Heart right ventricle (tissue), 16 donors: ENCODE results near the gene ATP2A1. TPM values are rescaled to one million over a fixed set of nuclear protein-coding genes. Genes with fewer than 3 reads are reported as not detected.

Experiments
- ATAC-seq, 8 donors: fragments of 200-7000 bp; cut with Tn5 transposase; one replicate each; pipeline ENCODE4 v1.9.1; 2020; ENCODE audit warnings: mild to moderate bottlenecking in 8 of 8, moderate library complexity in 8 of 8, moderate number of reproducible peaks in 1 of 8
- DNase-seq, 2 donors: peaks; one replicate each; pipeline ENCODE4 v3.0.0-alpha.2; 2020
- H3K27ac ChIP-seq, 10 donors: fragments of 200-600 bp; sonication (generic) in 2 of 10; one replicate each; pipeline versions ENCODE4 v1.5.0 to v1.8.0; 2020 to 2022; ENCODE audit warnings: mild to moderate bottlenecking in 3 of 10
- H3K27me3 ChIP-seq, 7 donors: fragments of 200-600 bp; one replicate each; pipeline ENCODE4 v1.8.0; 2021 to 2022; ENCODE audit warnings: mild to moderate bottlenecking in 2 of 7
- H3K36me3 ChIP-seq, 9 donors: fragments of 200-600 bp; sonication (generic) in 1 of 9; one replicate each; pipeline versions ENCODE4 v1.5.0 to v1.8.0; 2020 to 2022; ENCODE audit warnings: mild to moderate bottlenecking in 2 of 9
- H3K4me1 ChIP-seq, 9 donors: fragments of 200-600 bp; sonication (generic) in 1 of 9; one replicate each; pipeline versions ENCODE4 v1.5.0 to v1.8.0; 2020 to 2022; ENCODE audit warnings: mild to moderate bottlenecking in 4 of 9
- H3K4me3 ChIP-seq, 10 donors: fragments of 200-600 bp; sonication (generic) in 2 of 10; one replicate each; pipeline versions ENCODE4 v1.5.0 to v1.8.0; 2020 to 2022; ENCODE audit warnings: mild to moderate bottlenecking in 7 of 10, moderate library complexity in 2 of 10
- H3K9me3 ChIP-seq, 11 donors: fragments of 200-600 bp in 10 of 11; sonication (generic) in 2 of 11; one replicate each; pipeline versions ENCODE4 v1.5.0 to v1.8.0; 2013 to 2022; ENCODE audit warnings: mild to moderate bottlenecking in 2 of 11, control low read depth in 1 of 11, moderate library complexity in 1 of 11
- CTCF ChIP-seq, 9 donors: fragments of 200-600 bp; sonication (generic) in 2 of 9; IDR thresholded peaks; one replicate each; pipeline versions ENCODE4 v1.5.0 to v1.8.0; 2021 to 2022; ENCODE audit warnings: antibody characterized with exemption in 9 of 9, mild to moderate bottlenecking in 5 of 9, moderate library complexity in 1 of 9
- WGBS, 2 donors: extraction: QIAGEN DNeasy Blood & Tissue Kit; methylation state at CpG; one replicate each; pipeline ENCODE4 v1.1.7; 2013; ENCODE audit warnings: inconsistent platforms in 1 of 2; 5-methylcytosine and 5-hydroxymethylcytosine counted together
- intact Hi-C, 10 donors: fragments of 100-400 bp; cut with DNase I; formaldehyde crosslinking; loops; one replicate each; pipeline versions ENCODE4 v1.11.1 to v1.14.2; 2022
- polyA plus RNA-seq, 2 donors: library from polyadenylated mRNA; stranded (reverse); fragments of 200-250 nt; gene quantifications; one replicate each; pipeline ENCODE4 v1.2.3, GENCODE V29; 2013
- total RNA-seq, 10 donors: library from RNA; stranded (reverse); fragmentation: NEBNext Ultra II Directional in 3 of 10; extraction: Animal tissue kit (Norgen Biotek cat#: 25700) in 3 of 10; gene quantifications; one replicate each; pipeline versions ENCODE4 v1.2.1 to v1.2.4, GENCODE V29; 2021 to 2023
- donor health status: Arrhythmogenic right ventricular cardiomyopathy.
- donor health status: ischemic (EF 13 %, LVEDD 7.1; RV severe dilation, severe dysfunction).
- donor health status: healthy with polysubstance abuse.
- donor health status: DM: no; HTN: yes; CAD: no.
- donor health status: DM: no; HTN: no; CAD: no.
- donor health status: ischemic (EF 25% LVEDD 6.9; RV normal size, moderate dysfunction).
- donor health status: ischemic (EF 25% LVEDD 5.7; RV mildly dilated, moderate dysfunction).
- donor health status: healthy.
- donor health status: DM: yes; HTN: yes; CAD: no.
- donor health status: Ischemic cardiomyopathy.
- donor health status: ischemic (EF 35%, LVEDD 5.7; RV mildly dilated, moderate dysfunction).
- donor health status: nonischemic (EF 11% LVEDD 7.7; RV severe dilation, severe dysfunction).
- donor health status: DM: yes; HTN: yes; CAD: no.
- donor health status: PGD.
- donor health status: ischemic (EF 29% LVEDD 5.4; RV normal size, mild dysfunction).
- donor health status: nonischemic (EF 23%, LVEDD 6.1; RV moderate dilation, normal function).

Gene ATP2A1
- total and polyA plus RNA-seq, 12 donors: 0.13 to 1.0 (median 0.23) TPM

GRCh38 chr16:28875134-28876018 is 2.9 kb upstream of the ATP2A1 start:
- Histone ChIP-seq H3K4me1 (peaks cover 0 to 15% (median 11%) of the 10 kb centered on the region in 9 donors), H3K27ac (no peak overlapping the region)
- DNase-seq: no peak

GRCh38 chr16:28876019-28876659 is 2.1 kb upstream of the ATP2A1 start:
- H3K36me3 ChIP-seq: peaks cover 0 to 49% (median 3%) of the 10 kb centered on the region in 9 donors
- H3K4me1 ChIP-seq: peaks cover 0 to 16% (median 13%) of the 10 kb centered on the region in 9 donors
- no peak for TF ChIP-seq CTCF (IDR thresholded peaks at IDR 0.05)
- H3K4me3 ChIP-seq: no peak overlapping the region
- ATAC-seq (no peak), DNase-seq (no peak)
- H3K27me3 ChIP-seq: peaks cover 0 to 11% (median 0%) of the 10 kb centered on the region in 7 donors
- H3K27ac ChIP-seq: no peak overlapping the region
- intact Hi-C loops: loop anchor here in 5 of 10 donors (5.0 to 10.0 kb wide), 3 partner anchors 49 to 69 kb away; partner anchors contain the start of gene RABEP2 (in 2 of the 5)
- no peaks in the 10 kb centered on the region for H3K9me3 ChIP-seq
- WGBS, 2 donors: 65 to 70% methylated on average over 17 of the region's 17 CpGs

More at GRCh38 chr16:28875134-28876018, 2.9 kb upstream of the ATP2A1 start:
- H3K36me3 ChIP-seq: peaks cover 0 to 57% (median 3%) of the 10 kb centered on the region in 9 donors
- 54 to 64% methylated on average over 13 of the region's 13 CpGs for WGBS, 2 donors
- peaks cover 0 to 4% (median 0%) of the 10 kb centered on the region in 7 donors for H3K27me3 ChIP-seq
- H3K9me3 ChIP-seq: no peaks in the 10 kb centered on the region
- TF ChIP-seq CTCF (IDR thresholded peaks at IDR 0.05): no peak
- intact Hi-C loops: loop anchor here in 5 of 10 donors (5.0 to 10.0 kb wide), 3 partner anchors 49 to 69 kb away; partner anchors contain the start of gene RABEP2 (in 2 of the 5)
- ATAC-seq: no peak
- H3K4me3 ChIP-seq: no peak overlapping the region

- no peak for TF ChIP-seq CTCF (IDR thresholded peaks at IDR 0.05)
- Histone ChIP-seq H3K36me3 (peaks cover 0 to 39% (median 3%) of the 10 kb centered on the region in 9 donors), H3K27ac (no peak overlapping the region), H3K9me3 (no peaks in the 10 kb centered on the region), H3K4me1 (peaks cover 0 to 16% (median 13%) of the 10 kb centered on the region in 9 donors), H3K4me3 (no peak overlapping the region), H3K27me3 (peaks cover 0 to 13% (median 0%) of the 10 kb centered on the region in 7 donors)
- intact Hi-C loops: loop anchor here in 5 of 10 donors (5.0 to 10.0 kb wide), 3 partner anchors 48 to 68 kb away; partner anchors contain the start of gene RABEP2 (in 2 of the 5)
- 54 to 62% methylated on average over 11 to 12 of the region's 12 CpGs for WGBS, 2 donors
- ATAC-seq: no peak
- DNase-seq: no peak
Measured at GRCh38 chr16:28876973-28877654, 1.2 kb upstream of the ATP2A1 start.

GRCh38 chr16:28877655-28878000 is 660 bp upstream of the ATP2A1 start:
- H3K27me3 ChIP-seq: peaks cover 0 to 18% (median 4%) of the 10 kb centered on the region in 7 donors
- peaks cover 0 to 16% (median 13%) of the 10 kb centered on the region in 9 donors for H3K4me1 ChIP-seq
- 72% methylated on average over 2 of the region's 2 CpGs for WGBS, 2 donors
- no peaks in the 10 kb centered on the region for H3K9me3 ChIP-seq
- peaks cover 0 to 34% (median 3%) of the 10 kb centered on the region in 9 donors for H3K36me3 ChIP-seq
- DNase-seq (no peak), ATAC-seq (no peak)
- H3K27ac ChIP-seq: no peak overlapping the region
- no peak for TF ChIP-seq CTCF (IDR thresholded peaks at IDR 0.05)
- H3K4me3 ChIP-seq: no peak overlapping the region
- intact Hi-C loops: loop anchor here in 5 of 10 donors (5.0 to 10.0 kb wide), 3 partner anchors 47 to 67 kb away; partner anchors contain the start of gene RABEP2 (in 2 of the 5)
